ENCODE results near the gene CLTC.

DNA sequence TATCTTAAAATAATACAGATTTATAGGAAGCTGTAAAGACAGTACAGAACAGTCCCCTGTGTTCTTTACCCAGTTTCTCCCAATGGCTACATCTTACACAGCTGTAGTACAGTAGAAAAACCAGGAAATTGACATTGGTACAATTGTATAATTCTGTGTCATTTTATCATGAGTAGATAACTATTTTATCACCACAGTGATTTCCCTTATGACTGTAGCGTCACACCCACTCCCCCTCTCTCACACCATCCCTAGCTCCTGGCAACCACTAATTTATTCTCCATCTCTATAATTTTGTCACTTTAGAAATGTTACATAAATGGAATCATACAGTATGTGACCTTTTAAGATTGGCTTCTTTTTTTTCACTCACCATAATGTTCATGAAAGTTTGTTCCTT, 30.9 kb downstream of the CLTC start:
- TF ChIP-seq, protein P1, sequence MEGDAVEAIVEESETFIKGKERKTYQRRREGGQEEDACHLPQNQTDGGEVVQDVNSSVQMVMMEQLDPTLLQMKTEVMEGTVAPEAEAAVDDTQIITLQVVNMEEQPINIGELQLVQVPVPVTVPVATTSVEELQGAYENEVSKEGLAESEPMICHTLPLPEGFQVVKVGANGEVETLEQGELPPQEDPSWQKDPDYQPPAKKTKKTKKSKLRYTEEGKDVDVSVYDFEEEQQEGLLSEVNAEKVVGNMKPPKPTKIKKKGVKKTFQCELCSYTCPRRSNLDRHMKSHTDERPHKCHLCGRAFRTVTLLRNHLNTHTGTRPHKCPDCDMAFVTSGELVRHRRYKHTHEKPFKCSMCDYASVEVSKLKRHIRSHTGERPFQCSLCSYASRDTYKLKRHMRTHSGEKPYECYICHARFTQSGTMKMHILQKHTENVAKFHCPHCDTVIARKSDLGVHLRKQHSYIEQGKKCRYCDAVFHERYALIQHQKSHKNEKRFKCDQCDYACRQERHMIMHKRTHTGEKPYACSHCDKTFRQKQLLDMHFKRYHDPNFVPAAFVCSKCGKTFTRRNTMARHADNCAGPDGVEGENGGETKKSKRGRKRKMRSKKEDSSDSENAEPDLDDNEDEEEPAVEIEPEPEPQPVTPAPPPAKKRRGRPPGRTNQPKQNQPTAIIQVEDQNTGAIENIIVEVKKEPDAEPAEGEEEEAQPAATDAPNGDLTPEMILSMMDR (conservative IDR thresholded peaks at IDR 0.05; ENCODE audit: low read length): no peak
- no peak for TF ChIP-seq EZH2phosphoT487 (IDR thresholded peaks at IDR 0.05; ENCODE audit: borderline replicate concordance)

Data from Loucy (cell line).